Lung (tissue), 12 donors: ENCODE results near the gene KRTAP9-4. TPM values are rescaled to one million over a fixed set of nuclear protein-coding genes. Genes with fewer than 3 reads are reported as not detected.
"Not testable (repeated sequence)": the region's sequence is repeated elsewhere in the genome, so short reads cannot be mapped to it uniquely, and the experiment has no call there.

Source experiments
- ATAC-seq: fragments of 200-7000 bp; cut with Tn5 transposase; one replicate; pipeline ENCODE4 v1.9.1; 2020; ENCODE audit warnings: moderate number of reproducible peaks; ENCODE audit not compliant: insufficient read depth, low FRiP score
- DNase-seq, 3 donors: peaks; one replicate each; pipeline ENCODE4 v3.0.0-alpha.2; 2013 to 2017
- H3K27ac ChIP-seq, 2 donors: one replicate each; pipeline ENCODE4 v1.5.1; 2013; ENCODE audit warnings: mild to moderate bottlenecking in 2 of 2, moderate library complexity in 2 of 2, control low read depth in 1 of 2, inconsistent platforms in 1 of 2, low read depth in 1 of 2, low read length in 1 of 2
- H3K27me3 ChIP-seq, 3 donors: one replicate each; pipeline ENCODE4 v1.5.1; 2013; ENCODE audit warnings: low read length in 2 of 3; ENCODE audit not compliant: control insufficient read depth in 3 of 3, insufficient read depth in 3 of 3
- H3K36me3 ChIP-seq, 4 donors: one replicate each; pipeline ENCODE4 v1.5.1; 2013; ENCODE audit warnings: low read length in 4 of 4, mild to moderate bottlenecking in 1 of 4, moderate library complexity in 1 of 4; ENCODE audit not compliant: control insufficient read depth in 4 of 4, insufficient read depth in 4 of 4
- H3K4me1 ChIP-seq, 5 donors: one replicate each; pipeline ENCODE4 v1.5.1; 2013; ENCODE audit warnings: low read length in 5 of 5, mild to moderate bottlenecking in 2 of 5, moderate library complexity in 1 of 5; ENCODE audit not compliant: control insufficient read depth in 5 of 5, insufficient read depth in 5 of 5
- H3K4me3 ChIP-seq: one replicate; pipeline ENCODE4 v1.5.1; 2013; ENCODE audit warnings: mild to moderate bottlenecking, control low read depth, moderate library complexity
- H3K9ac ChIP-seq, 2 donors: one replicate each; pipeline ENCODE4 v1.5.1; 2013; ENCODE audit warnings: low read length in 2 of 2, control low read depth in 1 of 2; ENCODE audit not compliant: insufficient read depth in 1 of 2
- H3K9me3 ChIP-seq, 4 donors: one replicate each; pipeline ENCODE4 v1.5.1; 2013; ENCODE audit warnings: low read length in 3 of 4, mild to moderate bottlenecking in 1 of 4, moderate library complexity in 1 of 4; ENCODE audit not compliant: control insufficient read depth in 4 of 4, insufficient read depth in 3 of 4
- CTCF ChIP-seq: IDR thresholded peaks from 2 replicates; pipeline ENCODE4 v1.5.1; 2012; ENCODE audit warnings: mild to moderate bottlenecking; ENCODE audit errors: control extremely low read depth, extremely low read depth
- WGBS, 2 donors: extraction: QIAGEN DNeasy Blood & Tissue Kit; methylation state at CpG; one replicate each; pipeline ENCODE4 v1.1.7; 2013; 5-methylcytosine and 5-hydroxymethylcytosine counted together
- polyA plus RNA-seq, 2 donors: library from polyadenylated mRNA; stranded (reverse); fragments of 200-250 nt; gene quantifications; one replicate each; pipeline ENCODE4 v1.2.1, GENCODE V29; 2013
- total RNA-seq, 2 donors: library from RNA; depleted of rRNA in 1 of 2; stranded (reverse); fragments of >200 nt in 1 of 2; gene quantifications; one replicate each; pipeline ENCODE4 v1.2.1, GENCODE V29; 2014 to 2021
- donor health status: control.
- donor health status: control.
- donor health status: Bipolar disorder and iron deficiency.
- donor health status: healthy.
- donor health status: DM: yes; HTN: yes; CAD: no.

Gene KRTAP9-4
- total and polyA plus RNA-seq, 4 donors: not detected

GRCh38 chr17:41267711-41268110 is 18.2 kb downstream of the KRTAP9-4 start:
- Histone ChIP-seq H3K9me3 (no peaks in the 10 kb centered on the region), H3K9ac (no peak overlapping the region), H3K4me3 (no peak overlapping the region), H3K27me3 (peaks cover 0 to 3% (median 0%) of the 10 kb centered on the region in 3 donors), H3K27ac (no peak overlapping the region), H3K36me3 (no peaks in the 10 kb centered on the region), H3K4me1 (no peaks in the 10 kb centered on the region)
- ATAC-seq (no peak), DNase-seq (no peak)
- 56 to 78% methylated on average over 3 of the region's 3 CpGs for WGBS, 2 donors
- no peak for TF ChIP-seq CTCF

- H3K36me3 ChIP-seq, H3K27ac ChIP-seq, H3K4me3 ChIP-seq, H3K9me3 ChIP-seq, H3K9ac ChIP-seq, H3K4me1 ChIP-seq, ATAC-seq, H3K27me3 ChIP-seq, DNase-seq: not testable (repeated sequence)
- 50 to 60% methylated on average over 1 of the region's 1 CpG for WGBS, 2 donors
Measured at GRCh38 chr17:41271323-41271722, 21.8 kb downstream of the KRTAP9-4 start.

GRCh38 chr17:41271858-41272257 is 22.4 kb downstream of the KRTAP9-4 start:
- no peak overlapping the region for H3K4me3 ChIP-seq
- no peaks in the 10 kb centered on the region for H3K4me1 ChIP-seq
- no peaks in the 10 kb centered on the region for H3K36me3 ChIP-seq
- no peak overlapping the region for H3K27ac ChIP-seq
- DNase-seq (no peak), ATAC-seq (no peak)
- no peaks in the 10 kb centered on the region for H3K27me3 ChIP-seq
- no peaks in the 10 kb centered on the region for H3K9me3 ChIP-seq
- no peak for TF ChIP-seq CTCF
- WGBS, 2 donors: 68 to 75% methylated on average over 1 of the region's 1 CpG
- no peak overlapping the region for H3K9ac ChIP-seq

- not testable (repeated sequence) for ATAC-seq, DNase-seq
- 79 to 97% methylated on average over 3 of the region's 3 CpGs for WGBS, 2 donors
Measured at GRCh38 chr17:41275648-41276190, 26.2 kb downstream of the KRTAP9-4 start, which contains the start of gene KRTAP9-7. Gene KRTAP9-7, plus strand, starts transcription at chr17:41275698. Its CDS starts 0 bp downstream, at chr17:41275698.

More at GRCh38 chr17:41275648-41276190, 26.2 kb downstream of the KRTAP9-4 start, which contains the start of gene KRTAP9-7:
- not testable (repeated sequence) for H3K4me1 ChIP-seq, H3K27me3 ChIP-seq, H3K9ac ChIP-seq, H3K9me3 ChIP-seq, H3K27ac ChIP-seq, H3K36me3 ChIP-seq, H3K4me3 ChIP-seq
